ENCODE data around the gene SERPINB2.

- TF ChIP-seq CTCF (IDR thresholded peaks at IDR 0.05; ENCODE audit: low read length), result no peak
- no peak for TF ChIP-seq EZH2 (IDR thresholded peaks at IDR 0.05; ENCODE audit: borderline replicate concordance, low read length)
Observed at GRCh38 chr18:63867368-63868125, 20.0 kb upstream of the SERPINB2 start.
